ENCODE measurements around the gene MYO18B. TPM values are rescaled to one million over a fixed set of nuclear protein-coding genes. Genes with fewer than 3 reads are reported as not detected.

MYO18B gene
- total RNA-seq, 1 donor from 2014 or later = 0.07 TPM

DNA sequence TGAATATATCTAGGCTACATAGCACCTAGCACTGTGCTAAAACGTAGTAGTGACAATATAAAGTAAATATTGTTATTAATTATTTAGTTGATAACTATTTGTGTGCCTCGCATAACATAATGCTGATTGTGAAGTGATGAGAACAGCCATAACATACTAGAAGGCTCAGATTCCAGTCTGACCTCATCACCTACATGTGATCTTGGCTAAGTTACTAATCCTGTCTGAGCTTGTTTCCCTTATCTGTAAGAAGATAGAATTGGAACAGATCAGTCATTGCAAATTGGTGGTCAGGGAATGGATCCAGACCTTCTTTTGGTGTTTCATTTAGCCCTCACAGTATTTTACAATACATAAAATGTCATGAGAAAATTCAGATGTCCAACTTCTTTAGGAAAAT, 323.9 kb downstream of the MYO18B start:
- Mint-ChIP-seq H3K36me3 (ENCODE audit: low read depth, unreplicated experiment) (no peaks in the 10 kb centered on the region), H3K9me3 (ENCODE audit: unreplicated experiment) (no peaks in the 10 kb centered on the region), H3K4me1 (ENCODE audit: low read depth, unreplicated experiment) (peaks cover 10% of the 10 kb centered on the region), H3K27me3 (ENCODE audit: low read depth, unreplicated experiment) (no peaks in the 10 kb centered on the region), H3K4me3 (ENCODE audit: unreplicated experiment) (no peak overlapping the region), H3K27ac (ENCODE audit: unreplicated experiment) (no peak overlapping the region)
- H3K79me2 ChIP-seq (ENCODE audit: insufficient read depth, low read length) = no peaks in the 10 kb centered on the region
- no peak overlapping the region for H2AFZ ChIP-seq (ENCODE audit: low read depth, low read length)
- H3K4me1 ChIP-seq (ENCODE audit: insufficient read depth, low read length) = no peaks in the 10 kb centered on the region
- no peak overlapping the region for H3K9ac ChIP-seq (ENCODE audit: low read length)
- no peak for FAIRE-seq
- H3K36me3 ChIP-seq (ENCODE audit: insufficient read depth, low read length) = no peaks in the 10 kb centered on the region
- H3K27me3 ChIP-seq (ENCODE audit: insufficient read depth, low read length) = no peaks in the 10 kb centered on the region
- no peak overlapping the region for H3K4me2 ChIP-seq (ENCODE audit: low read length)
- H3K4me3 ChIP-seq (ENCODE audit: insufficient read depth, low read depth, low read length) = no peak overlapping the region
- TF ChIP-seq EZH2 (IDR thresholded peaks at IDR 0.05; ENCODE audit: insufficient read depth, low read length) = no peak
- no peaks in the 10 kb centered on the region for H4K20me1 ChIP-seq (ENCODE audit: insufficient read depth, low read length)
- H3K9me3 ChIP-seq (ENCODE audit: insufficient read depth, low read depth, low read length) = no peaks in the 10 kb centered on the region
- H3K27ac ChIP-seq (ENCODE audit: low read depth, low read length) = no peak overlapping the region
- DNase-seq (ENCODE audit: low read depth) = no peak

DNA sequence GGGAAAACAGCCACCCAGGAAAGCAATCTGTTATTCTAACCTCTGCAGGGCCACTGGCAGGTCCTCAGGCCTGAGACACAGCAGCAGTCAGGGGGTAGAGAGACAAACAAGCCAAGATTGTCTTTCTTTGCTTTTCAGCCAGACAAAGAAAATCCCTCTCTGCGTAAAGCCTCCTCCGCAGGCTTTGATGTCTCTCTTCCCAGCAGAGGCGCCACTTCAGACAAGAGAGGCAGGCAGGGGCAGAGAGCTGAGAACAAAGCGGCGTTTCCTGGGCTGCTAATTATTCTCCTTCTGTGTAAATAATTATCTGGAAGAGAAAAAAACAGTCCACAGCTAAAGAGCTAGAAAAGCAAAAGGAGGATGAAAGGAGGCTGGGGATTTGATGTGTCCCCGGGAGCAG, 324.5 kb downstream of the MYO18B start:
- Mint-ChIP-seq H3K9me3 (ENCODE audit: unreplicated experiment) (no peaks in the 10 kb centered on the region), H3K4me1 (ENCODE audit: low read depth, unreplicated experiment) (peaks cover 10% of the 10 kb centered on the region), H3K27ac (ENCODE audit: unreplicated experiment) (no peak overlapping the region), H3K27me3 (ENCODE audit: low read depth, unreplicated experiment) (no peaks in the 10 kb centered on the region), H3K4me3 (ENCODE audit: unreplicated experiment) (no peak overlapping the region), H3K36me3 (ENCODE audit: low read depth, unreplicated experiment) (no peaks in the 10 kb centered on the region)
- Histone ChIP-seq H3K27me3 (ENCODE audit: insufficient read depth, low read length) (no peaks in the 10 kb centered on the region), H4K20me1 (ENCODE audit: insufficient read depth, low read length) (no peaks in the 10 kb centered on the region), H3K9me3 (ENCODE audit: insufficient read depth, low read depth, low read length) (no peaks in the 10 kb centered on the region), H3K36me3 (ENCODE audit: insufficient read depth, low read length) (no peaks in the 10 kb centered on the region), H3K4me2 (ENCODE audit: low read length) (no peak overlapping the region), H3K79me2 (ENCODE audit: insufficient read depth, low read length) (no peaks in the 10 kb centered on the region), H2AFZ (ENCODE audit: low read depth, low read length) (no peak overlapping the region), H3K4me3 (ENCODE audit: insufficient read depth, low read depth, low read length) (no peak overlapping the region), H3K27ac (ENCODE audit: low read depth, low read length) (no peak overlapping the region), H3K4me1 (ENCODE audit: insufficient read depth, low read length) (no peaks in the 10 kb centered on the region), H3K9ac (ENCODE audit: low read length) (no peak overlapping the region)
- no peak for TF ChIP-seq EZH2 (IDR thresholded peaks at IDR 0.05; ENCODE audit: insufficient read depth, low read length)
- TF ChIP-seq, protein P1, sequence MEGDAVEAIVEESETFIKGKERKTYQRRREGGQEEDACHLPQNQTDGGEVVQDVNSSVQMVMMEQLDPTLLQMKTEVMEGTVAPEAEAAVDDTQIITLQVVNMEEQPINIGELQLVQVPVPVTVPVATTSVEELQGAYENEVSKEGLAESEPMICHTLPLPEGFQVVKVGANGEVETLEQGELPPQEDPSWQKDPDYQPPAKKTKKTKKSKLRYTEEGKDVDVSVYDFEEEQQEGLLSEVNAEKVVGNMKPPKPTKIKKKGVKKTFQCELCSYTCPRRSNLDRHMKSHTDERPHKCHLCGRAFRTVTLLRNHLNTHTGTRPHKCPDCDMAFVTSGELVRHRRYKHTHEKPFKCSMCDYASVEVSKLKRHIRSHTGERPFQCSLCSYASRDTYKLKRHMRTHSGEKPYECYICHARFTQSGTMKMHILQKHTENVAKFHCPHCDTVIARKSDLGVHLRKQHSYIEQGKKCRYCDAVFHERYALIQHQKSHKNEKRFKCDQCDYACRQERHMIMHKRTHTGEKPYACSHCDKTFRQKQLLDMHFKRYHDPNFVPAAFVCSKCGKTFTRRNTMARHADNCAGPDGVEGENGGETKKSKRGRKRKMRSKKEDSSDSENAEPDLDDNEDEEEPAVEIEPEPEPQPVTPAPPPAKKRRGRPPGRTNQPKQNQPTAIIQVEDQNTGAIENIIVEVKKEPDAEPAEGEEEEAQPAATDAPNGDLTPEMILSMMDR (IDR thresholded peaks at IDR 0.05; ENCODE audit: insufficient read depth, low read depth, low read length) = no peak
- DNase-seq (ENCODE audit: low read depth) (no peak), FAIRE-seq (no peak)

DNA sequence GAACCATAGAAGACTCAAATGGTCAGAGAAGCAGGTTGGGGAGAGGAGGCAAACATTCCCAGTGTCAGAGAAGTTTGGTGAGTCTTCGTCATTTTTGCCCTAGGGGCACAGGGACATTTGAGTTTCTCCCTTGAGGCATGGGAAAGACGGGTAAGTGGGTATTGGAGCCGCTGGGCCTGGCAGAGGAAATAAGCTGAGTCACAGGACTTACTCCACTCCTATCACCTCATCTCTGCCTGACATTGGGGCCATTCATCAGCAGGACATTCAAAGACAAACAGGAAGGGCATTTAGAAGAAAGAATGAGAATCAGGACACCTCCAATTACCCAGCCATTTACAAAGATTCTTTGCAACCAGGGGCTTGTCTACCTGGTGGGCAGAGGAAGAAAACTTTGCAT, 326.6 kb downstream of the MYO18B start:
- TF ChIP-seq, protein P1 (IDR thresholded peaks at IDR 0.05; ENCODE audit: insufficient read depth, low read depth, low read length) = no peak
- no peak for TF ChIP-seq EZH2 (IDR thresholded peaks at IDR 0.05; ENCODE audit: insufficient read depth, low read length)

More for the DNA sequence above, 326.6 kb downstream of the MYO18B start:
- no peaks in the 10 kb centered on the region for H3K9me3 ChIP-seq (ENCODE audit: insufficient read depth, low read depth, low read length)
- Mint-ChIP-seq H3K4me1 (ENCODE audit: low read depth, unreplicated experiment) (peaks cover 10% of the 10 kb centered on the region), H3K27me3 (ENCODE audit: low read depth, unreplicated experiment) (peaks cover 15% of the 10 kb centered on the region), H3K9me3 (ENCODE audit: unreplicated experiment) (no peaks in the 10 kb centered on the region), H3K4me3 (ENCODE audit: unreplicated experiment) (no peak overlapping the region), H3K27ac (ENCODE audit: unreplicated experiment) (no peak overlapping the region), H3K36me3 (ENCODE audit: low read depth, unreplicated experiment) (no peaks in the 10 kb centered on the region)
- H3K9ac ChIP-seq (ENCODE audit: low read length) = no peak overlapping the region
- no peak overlapping the region for H3K4me2 ChIP-seq (ENCODE audit: low read length)
- no peak overlapping the region for H3K27ac ChIP-seq (ENCODE audit: low read depth, low read length)
- H3K4me3 ChIP-seq (ENCODE audit: insufficient read depth, low read depth, low read length) = no peak overlapping the region
- H4K20me1 ChIP-seq (ENCODE audit: insufficient read depth, low read length) = no peaks in the 10 kb centered on the region
- no peaks in the 10 kb centered on the region for H3K27me3 ChIP-seq (ENCODE audit: insufficient read depth, low read length)
- H2AFZ ChIP-seq (ENCODE audit: low read depth, low read length) = no peak overlapping the region
- DNase-seq (ENCODE audit: low read depth) (no peak), FAIRE-seq (no peak)
- no peaks in the 10 kb centered on the region for H3K79me2 ChIP-seq (ENCODE audit: insufficient read depth, low read length)
- H3K4me1 ChIP-seq (ENCODE audit: insufficient read depth, low read length) = no peaks in the 10 kb centered on the region
- no peaks in the 10 kb centered on the region for H3K36me3 ChIP-seq (ENCODE audit: insufficient read depth, low read length)

All from astrocyte (in vitro differentiated cells and primary cell).